ENCODE measurements around the gene IQSEC1.

Gene IQSEC1

GRCh38 chr3:13051581-13051980 is 21.6 kb downstream of the IQSEC1 start:
- no peak overlapping the region for H3K4me3 ChIP-seq (ENCODE audit: insufficient read depth, low read length, poor library complexity, severe bottlenecking)
- no peaks in the 10 kb centered on the region for H3K9me3 ChIP-seq (ENCODE audit: insufficient read depth, low read length)
- H3K9me2 ChIP-seq (replicated peaks; ENCODE audit: insufficient read depth, low read length) = no peaks in the 10 kb centered on the region
- no peaks in the 10 kb centered on the region for H3K27me3 ChIP-seq (ENCODE audit: low read length)
- H3K27ac ChIP-seq (ENCODE audit: low read depth, low read length) = no peak overlapping the region
- H3F3A ChIP-seq (ENCODE audit: insufficient read depth) = no peaks in the 10 kb centered on the region
- no peaks in the 10 kb centered on the region for H3K36me3 ChIP-seq (ENCODE audit: low read length)
- H4K20me1 ChIP-seq (ENCODE audit: low read depth, low read length) = no peaks in the 10 kb centered on the region
- H3K79me2 ChIP-seq (ENCODE audit: insufficient read depth, low read length) = no peaks in the 10 kb centered on the region
- H3K9ac ChIP-seq (ENCODE audit: low read length) = no peak overlapping the region
- TF ChIP-seq CTCF (IDR thresholded peaks at IDR 0.05; ENCODE audit: insufficient read depth, low read length, poor library complexity, severe bottlenecking) (no peak), EZH2phosphoT487 (conservative IDR thresholded peaks at IDR 0.05; ENCODE audit: low read length) (no peak)
- no peak overlapping the region for H2AFZ ChIP-seq (ENCODE audit: low read depth, low read length, severe bottlenecking)
- no peak overlapping the region for H3K4me2 ChIP-seq (ENCODE audit: low read depth, low read length, poor library complexity, severe bottlenecking)

GRCh38 chr3:13051066-13051465 is 22.2 kb downstream of the IQSEC1 start:
- no peak overlapping the region for H3K4me2 ChIP-seq (ENCODE audit: low read depth, low read length, poor library complexity, severe bottlenecking)

GRCh38 chr3:13050446-13050845 is 22.8 kb downstream of the IQSEC1 start:
- Histone ChIP-seq H3K27ac (ENCODE audit: low read depth, low read length) (no peak overlapping the region), H3K9me2 (replicated peaks; ENCODE audit: insufficient read depth, low read length) (no peaks in the 10 kb centered on the region), H3F3A (ENCODE audit: insufficient read depth) (no peaks in the 10 kb centered on the region), H3K4me3 (ENCODE audit: insufficient read depth, low read length, poor library complexity, severe bottlenecking) (no peak overlapping the region), H3K27me3 (ENCODE audit: low read length) (no peaks in the 10 kb centered on the region), H2AFZ (ENCODE audit: low read depth, low read length, severe bottlenecking) (no peak overlapping the region), H3K9me3 (ENCODE audit: insufficient read depth, low read length) (no peaks in the 10 kb centered on the region), H3K79me2 (ENCODE audit: insufficient read depth, low read length) (no peaks in the 10 kb centered on the region), H3K36me3 (ENCODE audit: low read length) (no peaks in the 10 kb centered on the region), H4K20me1 (ENCODE audit: low read depth, low read length) (no peaks in the 10 kb centered on the region), H3K9ac (ENCODE audit: low read length) (no peak overlapping the region), H3K4me2 (ENCODE audit: low read depth, low read length, poor library complexity, severe bottlenecking) (no peak overlapping the region)
- TF ChIP-seq CTCF (IDR thresholded peaks at IDR 0.05; ENCODE audit: insufficient read depth, low read length, poor library complexity, severe bottlenecking) (no peak), EZH2phosphoT487 (conservative IDR thresholded peaks at IDR 0.05; ENCODE audit: low read length) (no peak)

More at GRCh38 chr3:13051066-13051465, 22.2 kb downstream of the IQSEC1 start:
- Histone ChIP-seq H3K36me3 (ENCODE audit: low read length) (no peaks in the 10 kb centered on the region), H3K4me3 (ENCODE audit: insufficient read depth, low read length, poor library complexity, severe bottlenecking) (no peak overlapping the region), H3K27me3 (ENCODE audit: low read length) (no peaks in the 10 kb centered on the region), H3K9me2 (replicated peaks; ENCODE audit: insufficient read depth, low read length) (no peaks in the 10 kb centered on the region), H3K9ac (ENCODE audit: low read length) (no peak overlapping the region), H3K79me2 (ENCODE audit: insufficient read depth, low read length) (no peaks in the 10 kb centered on the region), H3F3A (ENCODE audit: insufficient read depth) (no peaks in the 10 kb centered on the region), H3K27ac (ENCODE audit: low read depth, low read length) (no peak overlapping the region), H3K9me3 (ENCODE audit: insufficient read depth, low read length) (no peaks in the 10 kb centered on the region), H4K20me1 (ENCODE audit: low read depth, low read length) (no peaks in the 10 kb centered on the region), H2AFZ (ENCODE audit: low read depth, low read length, severe bottlenecking) (no peak overlapping the region)
- no peak for TF ChIP-seq CTCF (IDR thresholded peaks at IDR 0.05; ENCODE audit: insufficient read depth, low read length, poor library complexity, severe bottlenecking)
- TF ChIP-seq EZH2phosphoT487 (conservative IDR thresholded peaks at IDR 0.05; ENCODE audit: low read length) = no peak
